CD4-positive, alpha-beta T cell (primary cell): ENCODE results near the gene MEGF8. TPM values are rescaled to one million over a fixed set of nuclear protein-coding genes. Genes with fewer than 3 reads are reported as not detected.
A peak's percentile ranks its signal among the peaks of the same experiment; 100 is the strongest.

Experiments
- ATAC-seq: fragments of 200-7000 bp; cut with Tn5 transposase; one replicate; pipeline ENCODE4 v1.10.0; 2022; ENCODE audit warnings: mild to moderate bottlenecking; ENCODE audit not compliant: poor library complexity
- CTCF ChIA-PET: fragments of 350-600 bp; sonication (Branson Sonifier 250); formaldehyde crosslinking; loops from one replicate; lab custom pipeline; 2021; ENCODE audit warnings: antibody characterized with exemption, inconsistent platforms; lab: Charles Lee
- POLR2A ChIA-PET: fragments of 350-600 bp; sonication (Branson Sonifier 250); formaldehyde crosslinking; loops from one replicate; lab custom pipeline; 2021; ENCODE audit warnings: antibody characterized with exemption, inconsistent platforms; lab: Charles Lee
- DNase-seq, 14 experiments: peaks; one replicate each; pipeline ENCODE4 v3.0.0-alpha.2; 2013 to 2020; ENCODE audit warnings: mixed read lengths in 2 of 14
- H3K27ac ChIP-seq, 2 donors: one replicate each; pipeline versions ENCODE4 v1.5.1 to v1.7.0; 2013; ENCODE audit warnings: low read length in 2 of 2, low read depth in 1 of 2, mild to moderate bottlenecking in 1 of 2
- H3K27me3 ChIP-seq, 2 experiments: 1 replicate in 1 of 2; 2 replicates in 1 of 2; pipeline versions ENCODE4 v1.6.1 to v1.7.0; 2013; ENCODE audit warnings: low read length in 2 of 2, control low read depth in 1 of 2, mild to moderate bottlenecking in 1 of 2, moderate library complexity in 1 of 2; ENCODE audit not compliant: insufficient read depth in 2 of 2, control insufficient read depth in 1 of 2
- H3K36me3 ChIP-seq: one replicate; pipeline ENCODE4 v1.6.1; 2013; ENCODE audit warnings: low read length, control low read depth; ENCODE audit not compliant: insufficient read depth
- H3K4me1 ChIP-seq: one replicate; pipeline ENCODE4 v1.6.1; 2013; ENCODE audit warnings: low read length, control low read depth; ENCODE audit not compliant: insufficient read depth
- H3K4me3 ChIP-seq: one replicate; pipeline ENCODE4 v1.5.1; 2013; ENCODE audit warnings: mild to moderate bottlenecking, low read length, moderate library complexity
- H3K9me3 ChIP-seq, 2 experiments: 1 replicate in 1 of 2; 2 replicates in 1 of 2; pipeline versions ENCODE4 v1.6.1 to v1.7.0; 2013; ENCODE audit warnings: low read length in 2 of 2, mild to moderate bottlenecking in 2 of 2, control low read depth in 1 of 2, moderate library complexity in 1 of 2; ENCODE audit not compliant: control insufficient read depth in 1 of 2, insufficient read depth in 1 of 2
- H3K27ac Mint-ChIP-seq: one replicate; pipeline ENCODE4 v1.8.0; 2020; ENCODE audit warnings: mixed read lengths
- H3K27me3 Mint-ChIP-seq: one replicate; pipeline ENCODE4 v1.8.0; 2021; ENCODE audit warnings: mixed read lengths
- H3K36me3 Mint-ChIP-seq: one replicate; pipeline ENCODE4 v1.8.0; 2021; ENCODE audit warnings: low read depth, mixed read lengths
- H3K4me1 Mint-ChIP-seq: one replicate; pipeline ENCODE4 v1.8.0; 2021; ENCODE audit warnings: low read depth, mixed read lengths
- H3K4me3 Mint-ChIP-seq: one replicate; pipeline ENCODE4 v1.8.0; 2020; ENCODE audit warnings: mild to moderate bottlenecking, mixed read lengths
- H3K9me3 Mint-ChIP-seq: one replicate; pipeline ENCODE4 v1.8.0; 2020; ENCODE audit warnings: mixed read lengths
- intact Hi-C, 2 experiments: fragments of 100-400 bp; cut with DNase I in 1 of 2; cut with micrococcal nuclease in 1 of 2; formaldehyde crosslinking; loops; one replicate each; pipeline versions ENCODE4 v1.15.1 to v1.9.0; 2023 to 2025; cut with DNase I, micrococcal nuclease
- total RNA-seq, 174 experiments: library from RNA in 2 of 174; stranded (reverse) in 2 of 174; gene quantifications; one replicate each; pipeline ENCODE4 v1.2.3 and lab custom pipeline; 2021 to 2026
- TF ChIP-seq, protein P1 (sequence below): fragments of 200-600 bp; IDR thresholded peaks from one replicate; pipeline ENCODE4 v1.8.0; 2022; ENCODE audit warnings: antibody characterized with exemption, mild to moderate bottlenecking

The MEGF8 gene
- total RNA-seq, 2 experiments from 2014 or later: 4.1 to 4.2 TPM

DNA sequence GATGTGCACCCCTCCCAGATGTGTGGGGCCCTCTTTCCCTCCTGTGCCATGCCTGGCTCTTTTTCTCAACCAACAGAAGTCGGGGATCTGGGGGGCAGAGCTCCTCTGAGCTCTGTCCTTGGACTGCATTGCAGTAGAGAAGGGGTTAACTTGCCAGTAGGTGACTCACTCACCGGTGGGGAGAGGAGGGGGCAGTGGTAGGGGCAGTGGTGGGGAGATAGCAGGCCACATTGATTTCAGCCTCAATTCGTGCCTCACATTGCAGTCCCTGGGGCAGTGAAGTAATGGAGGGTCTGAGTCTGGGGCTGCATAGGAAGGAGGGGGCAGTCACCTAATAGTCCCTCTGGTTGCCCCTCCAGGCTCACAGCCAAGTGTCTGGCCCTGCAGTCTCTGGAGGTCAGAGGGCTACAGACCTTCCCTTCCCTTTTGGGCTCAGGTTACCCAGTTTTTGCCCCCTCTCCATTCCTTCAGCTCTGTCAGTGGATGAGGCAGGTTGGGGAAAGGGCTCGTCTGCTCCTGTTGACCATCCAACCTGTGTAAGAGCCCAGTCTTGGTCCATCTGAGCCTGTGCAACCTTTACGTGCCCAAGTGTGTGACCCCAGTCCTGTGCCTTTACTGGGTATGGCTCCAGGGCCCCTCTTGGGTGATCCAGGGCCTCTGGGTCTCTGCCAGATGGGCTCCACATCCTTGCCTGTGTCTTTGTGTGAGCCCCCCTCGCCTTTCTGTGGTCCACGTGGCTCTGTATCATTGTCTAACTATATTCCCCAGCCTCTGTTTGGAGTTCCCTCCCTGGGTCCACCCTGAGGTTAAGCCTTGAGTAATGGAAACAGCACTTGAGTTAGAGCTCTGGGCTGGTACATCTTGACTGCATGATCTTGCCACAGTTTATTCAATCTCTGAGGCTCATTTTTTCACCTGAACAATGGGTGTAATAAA is 43.3 kb upstream of the MEGF8 start:
- Mint-ChIP-seq H3K4me1 (peaks cover 46% of the 10 kb centered on the region), H3K36me3 (peaks cover 12% of the 10 kb centered on the region), H3K27ac (no peak overlapping the region), H3K27me3 (no peaks in the 10 kb centered on the region), H3K9me3 (no peaks in the 10 kb centered on the region), H3K4me3 (peak overlapping the region; percentile 88)
- intact Hi-C loops: loop anchor here (2.0 to 10.0 kb wide), 4 partner anchors 21 to 143 kb away; partner anchors contain the start of genes DEDD2 (in 1 of the 2), ERF (in 1 of the 2), LIPE (in 1 of the 2) and PAFAH1B3 (in 1 of the 2)
- H3K9me3 ChIP-seq: no peaks in the 10 kb centered on the region
- H3K36me3 ChIP-seq: peaks cover 5% of the 10 kb centered on the region
- ChIA-PET CTCF (interaction anchor here (0.8 to 3.9 kb wide), 4 partner anchors 12 to 38 kb away, joined by 3 to 30 read pairs (median 5); no protein-coding TSS in a partner anchor), POLR2A (interaction anchor here (0.6 to 4.5 kb wide), 9 partner anchors 8 to 149 kb away, joined by 3 to 53 read pairs (median 3); partner anchors contain the start of genes CIC, GSK3A, PAFAH1B3 and POU2F2)
- ATAC-seq (no peak), DNase-seq (peak in 3 of 14 experiments; percentile 27 to 48 (median 32))
- H3K27me3 ChIP-seq: no peaks in the 10 kb centered on the region
- peak overlapping the region; percentile 86 to 88 for H3K27ac ChIP-seq
- TF ChIP-seq, protein P1, sequence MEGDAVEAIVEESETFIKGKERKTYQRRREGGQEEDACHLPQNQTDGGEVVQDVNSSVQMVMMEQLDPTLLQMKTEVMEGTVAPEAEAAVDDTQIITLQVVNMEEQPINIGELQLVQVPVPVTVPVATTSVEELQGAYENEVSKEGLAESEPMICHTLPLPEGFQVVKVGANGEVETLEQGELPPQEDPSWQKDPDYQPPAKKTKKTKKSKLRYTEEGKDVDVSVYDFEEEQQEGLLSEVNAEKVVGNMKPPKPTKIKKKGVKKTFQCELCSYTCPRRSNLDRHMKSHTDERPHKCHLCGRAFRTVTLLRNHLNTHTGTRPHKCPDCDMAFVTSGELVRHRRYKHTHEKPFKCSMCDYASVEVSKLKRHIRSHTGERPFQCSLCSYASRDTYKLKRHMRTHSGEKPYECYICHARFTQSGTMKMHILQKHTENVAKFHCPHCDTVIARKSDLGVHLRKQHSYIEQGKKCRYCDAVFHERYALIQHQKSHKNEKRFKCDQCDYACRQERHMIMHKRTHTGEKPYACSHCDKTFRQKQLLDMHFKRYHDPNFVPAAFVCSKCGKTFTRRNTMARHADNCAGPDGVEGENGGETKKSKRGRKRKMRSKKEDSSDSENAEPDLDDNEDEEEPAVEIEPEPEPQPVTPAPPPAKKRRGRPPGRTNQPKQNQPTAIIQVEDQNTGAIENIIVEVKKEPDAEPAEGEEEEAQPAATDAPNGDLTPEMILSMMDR: no peak
- H3K4me1 ChIP-seq: peaks cover 83% of the 10 kb centered on the region
- no peak overlapping the region for H3K4me3 ChIP-seq

DNA sequence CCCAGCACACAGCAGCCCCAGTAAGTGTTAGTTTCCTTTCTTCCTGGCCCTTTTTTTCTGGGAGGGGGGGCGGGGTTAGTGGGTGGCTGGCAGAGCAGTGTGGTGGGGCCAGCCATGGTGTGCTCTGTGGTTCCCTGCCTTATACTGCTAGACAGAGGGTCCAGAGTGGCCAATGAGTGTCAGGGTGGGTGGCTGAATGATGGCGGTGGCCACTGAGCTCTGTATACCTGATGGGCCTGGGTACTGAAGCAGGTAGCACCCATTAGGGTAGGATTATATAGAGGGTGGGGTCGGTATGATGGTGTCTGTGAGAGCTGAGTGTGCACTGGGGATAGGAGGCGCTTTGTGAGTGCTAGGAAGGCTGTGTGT is 42.6 kb upstream of the MEGF8 start:
- CTCF ChIA-PET: interaction anchor here (0.8 to 1.1 kb wide), 3 partner anchors 12 to 38 kb away, joined by 3 to 6 read pairs (median 4); no protein-coding TSS in a partner anchor
- H3K27me3 Mint-ChIP-seq: no peaks in the 10 kb centered on the region
- peaks cover 16% of the 10 kb centered on the region for H3K36me3 Mint-ChIP-seq
- no peak overlapping the region for H3K27ac Mint-ChIP-seq
- ATAC-seq (no peak), DNase-seq (peak in 1 of 14 experiments; percentile 48)
- peak overlapping the region; percentile 88 for H3K4me3 Mint-ChIP-seq
- Histone ChIP-seq H3K9me3 (no peaks in the 10 kb centered on the region), H3K4me1 (peaks cover 77% of the 10 kb centered on the region), H3K4me3 (peak overlapping the region; percentile 55), H3K36me3 (peaks cover 12% of the 10 kb centered on the region), H3K27ac (peak overlapping the region; percentile 86 to 88), H3K27me3 (no peaks in the 10 kb centered on the region)
- intact Hi-C loops: loop anchor here (1.0 to 10.0 kb wide), 5 partner anchors 15 to 142 kb away; partner anchors contain the start of genes DEDD2 (in 1 of the 2), LIPE (in 1 of the 2), PAFAH1B3 (in 1 of the 2) and PRR19 (in 1 of the 2)
- H3K4me1 Mint-ChIP-seq: peaks cover 46% of the 10 kb centered on the region
- POLR2A ChIA-PET: interaction anchor here (0.6 to 3.3 kb wide), 7 partner anchors 8 to 150 kb away, joined by 3 to 39 read pairs (median 3); partner anchors contain the start of genes CIC, GSK3A, PAFAH1B3 and POU2F2
- no peaks in the 10 kb centered on the region for H3K9me3 Mint-ChIP-seq
- TF ChIP-seq, protein P1: no peak
